ELR (cell line): ENCODE results near the gene PRPH2.
A peak's percentile ranks its signal among the peaks of the same experiment; 100 is the strongest.
"Not testable (repeated sequence)": the region's sequence is repeated elsewhere in the genome, so short reads cannot be mapped to it uniquely, and the experiment has no call there.

Experiments
- DNase-seq: peaks from one replicate; pipeline ENCODE4 v3.0.0-alpha.2; 2015; ENCODE audit warnings: low read depth

Gene PRPH2

DNA sequence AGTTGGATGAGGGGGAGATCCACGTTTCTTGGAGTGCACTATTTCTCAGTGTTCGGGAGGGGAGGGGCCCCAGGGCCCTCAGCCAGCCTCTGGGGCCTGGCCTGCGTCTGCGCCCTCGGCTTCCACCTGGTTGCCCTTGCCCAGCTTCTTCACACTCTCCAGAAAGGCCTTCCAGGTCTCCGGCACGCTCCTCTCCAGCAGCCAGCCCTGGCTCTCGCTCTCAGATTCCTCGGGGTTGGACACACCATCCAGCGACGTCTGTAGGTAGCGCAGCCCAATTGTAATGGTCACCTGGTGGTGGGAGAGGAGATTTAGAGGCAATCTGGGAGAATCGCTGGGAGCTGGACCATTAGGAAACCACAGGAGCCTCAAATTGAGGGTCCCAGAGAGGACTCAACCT lies 24.2 kb downstream of the PRPH2 start:
- DNase-seq = no peak

DNA sequence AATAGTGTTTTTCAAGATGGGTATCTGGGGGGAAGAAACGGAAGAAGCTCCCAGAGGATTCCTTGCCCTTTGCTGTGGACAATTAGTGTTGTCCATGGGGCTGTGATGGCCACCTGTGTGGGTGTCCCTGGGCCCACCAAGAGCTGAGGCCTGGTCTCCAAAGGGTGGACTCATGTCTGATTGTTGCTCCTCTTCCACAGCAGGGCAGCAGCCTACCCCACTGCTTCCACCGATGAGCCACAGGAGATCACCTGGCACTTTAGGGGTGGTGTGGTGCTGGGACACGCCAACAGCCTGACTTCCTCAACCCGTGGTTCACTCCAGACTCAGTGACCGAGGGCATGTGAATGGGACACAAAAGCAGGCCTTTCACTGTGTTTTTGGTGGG lies 25.1 kb downstream of the PRPH2 start:
- DNase-seq = no peak

- DNase-seq = no peak
Measured at GRCh38 chr6:42696526-42697267, 25.7 kb downstream of the PRPH2 start.

DNA sequence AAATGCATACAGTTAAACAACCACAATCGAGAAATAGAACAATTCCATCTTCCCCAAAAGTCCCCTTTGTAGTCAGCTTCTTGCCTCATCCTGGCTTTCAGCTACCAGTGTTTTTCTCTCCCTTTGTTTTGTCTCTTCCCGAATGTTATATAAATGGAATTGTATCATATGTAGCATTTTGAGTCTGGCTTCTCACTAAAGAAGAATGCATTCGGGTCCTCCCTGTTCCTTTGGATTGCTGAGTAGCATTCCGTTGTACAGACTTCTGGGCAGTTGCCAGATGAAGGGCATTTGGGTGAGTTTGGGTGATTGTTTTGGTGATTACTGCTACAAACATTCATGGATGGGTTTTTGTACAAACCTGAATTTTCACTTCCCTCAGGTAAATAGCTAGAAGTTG lies 27.8 kb downstream of the PRPH2 start:
- DNase-seq = peak; percentile 51

DNA sequence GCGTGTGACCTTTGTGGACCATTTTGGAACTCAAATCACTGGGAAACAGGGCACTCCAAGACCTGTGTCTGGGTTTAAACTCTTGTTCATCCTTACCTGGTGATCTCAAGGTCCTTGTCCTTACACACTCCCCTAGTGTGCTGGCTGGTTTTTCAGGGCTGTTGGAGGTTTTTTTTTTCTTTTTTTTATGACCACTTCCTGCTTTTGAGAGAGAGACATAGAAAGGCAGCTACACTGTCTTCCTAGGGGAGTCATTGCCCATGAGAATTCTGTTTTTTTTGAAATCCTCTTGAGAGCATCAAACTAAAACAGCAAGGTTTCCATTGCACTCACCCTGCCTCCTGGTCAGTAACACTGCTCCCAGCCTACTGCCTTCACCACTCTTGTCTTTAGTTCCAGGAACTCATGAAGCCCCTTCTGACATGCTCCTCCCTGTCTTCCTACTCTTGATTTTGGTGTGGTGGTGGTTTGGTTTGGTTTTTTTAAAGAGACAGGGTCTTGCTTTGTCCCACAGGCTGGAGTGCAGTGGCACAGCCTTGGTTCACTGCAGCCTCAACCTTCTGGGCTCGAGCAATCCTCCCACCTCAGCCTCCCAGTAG lies 28.6 kb downstream of the PRPH2 start:
- no peak for DNase-seq

GRCh38 chr6:42692137-42692911 lies 30.1 kb downstream of the PRPH2 start:
- peak; percentile 92 for DNase-seq

DNA sequence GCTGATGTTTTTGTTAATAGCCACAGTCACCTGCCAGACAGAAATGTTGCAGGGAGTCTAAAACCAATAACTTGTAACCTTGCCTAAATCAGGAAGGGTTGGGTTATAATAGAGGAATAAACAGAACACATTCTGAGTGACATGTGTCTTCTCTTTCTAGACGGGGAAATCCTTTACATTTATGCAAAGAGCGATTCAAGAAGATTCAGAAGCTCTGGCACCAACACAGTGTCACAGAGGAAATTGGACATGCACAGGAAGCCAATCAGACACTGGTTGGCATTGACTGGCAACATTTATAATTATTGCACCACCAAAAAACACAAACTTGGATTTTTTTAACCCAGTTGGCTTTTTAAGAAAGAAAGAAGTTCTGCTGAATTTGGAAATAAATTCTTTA lies 31.5 kb downstream of the PRPH2 start:
- DNase-seq = no peak

GRCh38 chr6:42690151-42690702 lies 32.2 kb downstream of the PRPH2 start:
- DNase-seq = no peak

DNA sequence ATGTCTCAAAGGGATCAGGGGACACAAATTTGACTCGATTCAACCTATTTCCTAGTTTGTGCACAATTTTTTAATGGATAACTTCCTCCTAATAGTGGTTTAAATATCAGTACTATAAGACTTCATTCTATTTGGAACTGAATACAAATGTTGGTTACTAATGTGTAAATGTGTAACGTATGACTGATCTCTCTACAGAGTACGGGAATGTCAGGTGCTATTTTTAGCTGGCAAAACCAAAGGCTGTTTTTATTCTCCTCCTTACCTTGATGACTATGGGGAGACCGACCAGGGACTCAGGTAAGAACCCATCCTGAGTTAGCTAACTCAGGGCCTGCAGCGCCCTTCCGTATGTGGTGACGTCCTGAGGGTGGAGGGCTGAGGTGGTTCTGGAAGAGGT lies 33.0 kb downstream of the PRPH2 start:
- DNase-seq = no peak

DNA sequence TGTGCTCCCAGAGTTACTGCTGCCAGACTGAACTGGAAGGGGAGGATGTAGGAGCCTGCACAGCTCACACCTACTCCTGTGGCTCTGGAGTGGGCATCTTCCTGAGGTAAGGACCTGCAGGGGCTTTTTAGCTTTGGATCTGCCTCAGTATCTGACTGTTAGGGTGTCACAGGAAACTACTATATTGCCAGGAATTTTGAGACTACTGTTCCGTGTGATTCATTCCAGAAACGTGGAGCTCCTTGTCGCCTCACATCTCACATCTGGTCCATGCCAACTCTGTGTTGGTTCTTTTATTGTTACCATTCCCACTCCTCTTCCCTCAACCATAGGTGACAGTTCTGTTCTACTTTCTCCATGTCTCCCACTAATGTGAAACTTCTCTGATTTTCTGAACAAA lies 34.1 kb downstream of the PRPH2 start:
- peak; percentile 47 for DNase-seq

DNA sequence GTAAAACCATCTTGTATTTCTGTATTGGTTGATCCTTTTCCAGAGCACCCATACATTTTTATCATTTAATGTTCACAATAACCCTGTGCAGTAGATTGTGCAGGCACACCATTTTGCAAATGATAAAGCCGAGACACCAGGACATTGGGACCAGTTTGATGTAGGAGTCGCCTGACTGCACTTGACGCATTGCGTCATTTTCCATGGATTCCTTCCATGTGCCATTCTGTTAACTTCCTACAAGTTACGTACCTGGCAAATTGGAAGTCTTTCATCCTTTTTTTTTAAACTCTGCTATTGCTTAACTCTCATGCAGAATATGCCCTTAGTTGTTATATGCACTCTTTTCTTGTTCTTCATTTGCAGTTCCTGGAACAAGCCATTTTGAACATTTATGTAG lies 43.0 kb downstream of the PRPH2 start:
- no peak for DNase-seq

DNA sequence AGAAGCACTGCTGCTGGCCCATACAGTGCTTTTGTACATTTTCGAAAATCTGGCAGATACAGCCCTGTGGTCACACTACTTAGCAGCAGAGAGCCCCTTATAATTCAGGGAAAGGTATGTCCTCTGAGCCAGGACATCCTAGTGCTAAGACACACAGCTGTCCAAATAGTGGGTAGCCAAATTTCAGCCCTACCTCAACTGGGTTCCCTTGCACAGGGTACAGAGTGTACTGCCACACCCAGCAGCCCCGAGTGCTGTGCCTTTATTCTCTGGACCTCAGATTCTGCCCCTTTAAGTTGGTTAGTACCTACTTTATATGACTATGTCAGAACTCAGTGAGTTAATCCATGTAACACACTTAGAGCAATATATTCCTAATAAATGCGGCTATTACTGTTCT lies 47.6 kb downstream of the PRPH2 start:
- DNase-seq = no peak

GRCh38 chr6:42674368-42674767 lies 48.0 kb downstream of the PRPH2 start:
- DNase-seq = not testable (repeated sequence)

- DNase-seq = no peak
Measured at GRCh38 chr6:42664718-42665117, 57.7 kb downstream of the PRPH2 start.

- DNase-seq = peak; percentile 78
Measured at GRCh38 chr6:42661540-42662153, 60.8 kb downstream of the PRPH2 start.

DNA sequence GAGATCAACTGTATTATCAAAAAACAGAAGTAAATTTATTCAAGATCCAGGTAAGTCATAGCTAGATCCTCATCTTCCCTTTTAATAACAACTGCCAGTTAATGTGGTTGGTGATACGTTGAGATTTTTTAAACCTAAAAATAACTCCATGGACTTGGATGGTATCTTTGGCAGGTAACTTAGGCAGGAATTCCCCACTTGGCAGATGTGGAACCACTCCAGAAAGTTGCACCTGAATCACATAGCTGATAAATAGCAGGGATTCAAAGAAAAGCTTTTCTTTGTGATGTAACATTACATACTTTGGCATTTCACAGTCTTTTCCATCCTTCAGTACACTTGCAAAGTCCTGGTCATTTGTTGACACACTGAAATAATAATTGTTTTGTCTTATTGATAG lies 62.6 kb downstream of the PRPH2 start:
- DNase-seq = no peak

DNA sequence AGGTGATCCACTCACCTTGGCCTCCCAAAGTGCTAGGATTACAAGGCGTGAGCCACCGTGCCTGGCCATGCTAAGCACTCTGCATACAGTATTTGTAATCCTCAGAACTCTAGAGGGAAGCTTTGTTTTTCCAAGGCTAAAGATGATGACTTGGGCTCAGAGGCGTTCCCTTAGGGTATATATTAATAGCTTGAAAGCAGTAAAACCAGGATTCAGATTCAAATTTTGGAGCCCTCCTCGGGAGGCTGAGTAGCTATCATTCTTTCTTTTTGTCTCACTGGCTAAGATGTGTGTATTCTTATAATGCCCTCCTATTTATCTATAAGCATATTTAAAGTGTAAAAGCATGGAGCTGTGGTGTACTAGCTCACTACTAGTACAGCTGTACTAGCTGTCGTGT lies 68.5 kb downstream of the PRPH2 start:
- DNase-seq = no peak

GRCh38 chr6:42652024-42652746 lies 70.2 kb downstream of the PRPH2 start:
- DNase-seq = no peak
